Epidermal melanocyte (primary cell): ENCODE measurements around the gene WWC2.
"Not testable (repeated sequence)": the region's sequence is repeated elsewhere in the genome, so short reads cannot be mapped to it uniquely, and the experiment has no call there.

Experiments used
- DNase-seq: peaks from one replicate; pipeline ENCODE4 v3.0.0; 2011; ENCODE audit warnings: low spot score; ENCODE audit not compliant: insufficient read length

The WWC2 gene

GRCh38 chr4:183141997-183142396, 42.9 kb downstream of the WWC2 start:
- DNase-seq, result no peak

DNA sequence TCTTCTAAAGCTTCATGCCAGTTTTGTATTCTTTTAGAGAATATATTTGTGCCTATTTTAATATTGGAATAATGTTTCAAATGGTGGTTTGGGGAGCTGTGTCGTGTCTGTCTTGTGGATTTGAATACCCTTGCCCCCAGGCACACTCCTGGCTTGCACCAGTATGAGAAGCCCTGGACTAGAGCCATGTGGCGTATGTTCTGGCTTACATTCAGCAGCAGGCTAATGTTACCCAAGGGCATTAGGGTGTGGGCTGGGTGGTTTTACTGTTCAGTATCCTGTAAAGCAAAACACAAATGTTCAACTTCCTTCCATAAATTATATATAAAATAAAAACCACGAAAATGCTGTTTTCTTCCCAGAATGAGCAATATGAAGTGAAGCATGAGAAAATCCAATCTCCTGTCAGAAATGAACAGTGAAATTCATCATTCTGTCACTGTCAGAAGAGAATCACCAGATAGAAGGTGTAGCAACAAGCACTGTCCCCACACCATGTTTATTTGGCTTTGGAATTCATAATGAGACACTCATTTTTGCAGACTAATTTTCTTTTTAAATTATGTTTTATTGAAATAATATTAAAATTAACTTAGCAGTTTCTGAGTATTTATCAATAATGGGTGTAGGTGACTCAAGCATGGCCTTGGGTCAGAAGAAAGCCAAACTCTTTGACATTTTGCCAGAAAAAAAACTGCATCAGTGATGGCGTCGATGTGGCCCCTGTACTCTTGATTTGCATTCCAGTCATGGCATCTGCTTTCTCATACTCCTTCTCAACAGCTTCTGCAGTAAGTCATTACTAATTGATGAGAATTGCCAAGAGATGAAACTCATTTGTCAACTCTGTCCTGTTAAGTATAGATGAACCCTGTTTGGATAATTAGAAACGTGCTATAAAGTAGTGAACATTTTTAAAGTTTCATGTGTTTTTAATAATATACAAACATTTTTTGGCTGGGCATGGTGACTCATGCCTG, 43.8 kb downstream of the WWC2 start:
- DNase-seq, result peak; percentile 67

DNA sequence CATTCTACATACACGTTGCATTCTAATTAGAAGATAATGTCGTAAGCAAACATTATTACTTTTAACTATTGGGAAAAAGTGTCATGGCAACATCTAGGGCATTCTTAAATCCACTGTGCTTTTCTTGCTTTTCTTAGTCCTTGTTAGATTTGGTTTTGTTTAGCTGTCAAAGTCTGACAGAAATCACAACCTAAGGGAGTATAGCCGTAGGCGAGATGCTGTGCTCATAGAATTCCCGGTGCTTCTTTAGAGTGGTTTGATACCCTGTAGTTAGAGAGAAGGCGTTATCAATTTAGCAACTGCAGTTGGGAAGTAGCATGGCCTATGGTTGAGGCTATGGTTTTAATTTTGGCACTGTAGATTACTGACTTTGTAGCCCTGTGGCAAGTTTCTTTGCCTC, 45.7 kb downstream of the WWC2 start:
- no peak for DNase-seq

DNA sequence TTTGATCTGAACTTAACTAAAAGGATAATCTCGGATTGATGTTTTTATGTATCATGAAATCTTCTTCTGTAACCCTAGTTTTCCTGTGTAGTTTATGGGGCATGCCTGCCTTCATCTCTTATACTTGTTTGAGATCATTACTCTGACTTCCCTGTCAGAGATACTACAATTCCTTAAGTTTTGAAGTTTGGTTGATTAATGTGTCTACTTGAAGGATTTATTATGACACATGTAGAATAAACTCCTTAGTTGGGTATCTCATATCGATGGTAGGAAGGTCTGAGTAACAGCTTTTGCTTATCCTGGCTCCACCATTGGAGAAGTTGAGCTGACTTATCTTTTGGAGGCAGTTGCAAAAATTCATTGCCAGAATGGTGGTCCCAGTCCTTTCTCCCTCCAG, 46.7 kb downstream of the WWC2 start:
- no peak for DNase-seq

DNA sequence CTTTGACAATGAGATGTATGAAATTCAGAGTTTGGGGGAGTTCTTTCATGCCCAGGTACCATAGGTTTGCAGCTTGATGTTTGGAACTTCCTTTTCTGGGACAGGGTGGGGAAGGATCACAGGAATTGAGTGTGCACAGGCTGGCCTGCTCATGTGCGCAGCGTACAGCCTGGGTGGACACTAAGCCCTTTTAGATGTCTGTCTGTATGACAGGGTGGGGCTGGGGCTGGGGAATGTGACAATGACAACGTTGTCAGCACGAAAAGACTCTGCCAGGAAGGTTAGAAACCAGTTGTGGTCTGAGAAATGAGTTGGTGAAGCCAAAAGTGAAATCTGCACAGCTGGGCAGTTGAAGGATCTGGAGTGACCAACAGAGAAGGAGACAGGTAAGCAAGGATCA, 47.4 kb downstream of the WWC2 start:
- no peak for DNase-seq

- no peak for DNase-seq
Measured at GRCh38 chr4:183147196-183147595, 48.1 kb downstream of the WWC2 start.

DNA sequence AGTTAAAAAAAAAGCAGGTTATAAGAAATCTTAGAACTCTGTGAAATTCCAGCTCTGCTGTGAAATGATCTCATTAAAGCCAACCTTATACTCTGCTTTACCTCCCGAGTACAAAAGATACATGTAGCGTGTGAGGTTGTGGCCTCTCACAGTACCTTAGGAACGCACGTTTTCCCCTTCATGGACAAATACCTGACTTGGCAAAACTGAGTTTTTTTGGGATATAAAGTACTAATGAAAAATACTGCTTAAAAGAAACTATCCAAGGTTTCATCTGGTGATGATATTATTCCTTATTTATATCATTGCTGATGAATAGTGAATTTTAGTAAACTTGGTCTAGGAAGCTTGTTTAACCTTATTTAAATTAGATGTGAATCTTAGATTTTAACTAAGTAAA, 48.9 kb downstream of the WWC2 start:
- no peak for DNase-seq

DNA sequence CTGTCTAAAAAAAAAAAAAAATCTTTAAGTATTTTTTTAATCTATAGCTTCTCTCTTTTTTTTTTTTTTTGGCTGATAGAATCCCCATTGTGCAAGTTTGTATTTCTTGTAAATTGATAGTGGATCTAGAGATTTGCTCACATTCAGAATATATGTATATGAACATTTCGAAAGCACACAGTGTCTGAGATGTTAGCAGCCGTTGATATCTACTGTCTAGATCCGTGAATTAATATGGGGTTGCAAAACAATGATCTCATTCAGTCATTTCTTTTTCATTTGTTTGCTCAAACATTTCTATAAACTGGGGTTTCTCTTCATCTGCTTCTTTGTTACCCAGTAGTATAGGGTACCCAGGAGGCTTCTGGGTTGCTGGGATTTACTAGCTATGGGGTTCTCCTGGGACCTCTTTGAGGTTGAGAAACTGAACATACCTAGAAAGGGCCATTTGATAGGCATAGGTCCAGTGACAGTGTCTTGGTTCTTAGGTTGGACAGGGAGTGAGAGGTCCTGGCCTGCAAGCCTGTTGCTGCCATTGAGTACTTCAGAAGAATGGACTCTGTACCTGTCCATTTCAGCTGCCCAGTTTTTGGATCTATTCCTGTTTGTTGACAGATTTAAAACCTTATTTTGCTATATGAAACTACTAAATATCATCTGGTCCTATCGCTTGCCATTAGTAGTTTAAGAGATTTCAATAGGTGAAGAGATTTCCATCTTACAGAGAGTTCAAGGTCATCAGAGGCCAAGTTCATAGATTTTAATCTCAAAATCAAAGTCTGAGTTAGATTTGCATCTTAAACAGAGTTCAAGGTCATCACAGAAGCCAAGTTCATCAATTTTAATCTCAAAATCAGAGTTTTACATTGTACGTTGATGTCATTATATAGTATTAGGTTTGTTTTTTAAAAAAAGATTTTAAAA, 50.8 kb downstream of the WWC2 start:
- DNase-seq, result no peak

GRCh38 chr4:183150664-183151063, 51.6 kb downstream of the WWC2 start:
- DNase-seq, result not testable (repeated sequence)

GRCh38 chr4:183152232-183152631, 53.2 kb downstream of the WWC2 start:
- not testable (repeated sequence) for DNase-seq

DNA sequence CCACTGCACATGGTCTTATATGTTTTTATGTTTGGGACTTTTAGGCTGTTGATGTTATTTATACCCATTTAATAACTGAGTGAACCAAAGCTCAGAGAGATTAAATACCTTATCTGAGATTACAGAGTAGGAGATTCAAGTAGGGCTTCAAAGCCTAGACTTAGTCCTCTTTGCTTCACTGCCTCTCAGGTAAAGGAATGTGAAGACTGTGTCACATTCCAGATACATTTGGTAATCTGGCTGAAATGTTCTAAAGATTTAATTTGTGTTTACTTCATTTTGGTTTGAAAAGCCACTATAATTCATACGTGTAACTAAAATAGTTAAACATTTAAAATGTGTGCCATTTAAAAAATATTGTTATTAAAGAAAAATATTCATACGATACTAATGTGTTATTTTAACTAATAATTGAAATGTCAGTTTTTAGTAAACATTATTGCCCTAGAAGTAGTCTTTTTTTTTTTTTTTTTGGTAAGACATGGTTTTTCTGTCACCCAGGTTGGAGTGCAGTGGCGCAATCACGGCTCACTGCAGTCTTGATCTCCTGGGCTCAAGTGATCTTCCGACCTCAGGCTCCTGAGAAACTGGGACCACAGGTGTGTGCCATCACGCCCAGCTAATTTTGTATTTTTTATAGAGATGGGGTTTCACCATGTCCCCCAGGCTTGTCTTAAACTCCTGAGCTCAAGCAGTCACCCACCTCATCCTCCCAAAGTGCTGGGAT, 54.3 kb downstream of the WWC2 start:
- no peak for DNase-seq

DNA sequence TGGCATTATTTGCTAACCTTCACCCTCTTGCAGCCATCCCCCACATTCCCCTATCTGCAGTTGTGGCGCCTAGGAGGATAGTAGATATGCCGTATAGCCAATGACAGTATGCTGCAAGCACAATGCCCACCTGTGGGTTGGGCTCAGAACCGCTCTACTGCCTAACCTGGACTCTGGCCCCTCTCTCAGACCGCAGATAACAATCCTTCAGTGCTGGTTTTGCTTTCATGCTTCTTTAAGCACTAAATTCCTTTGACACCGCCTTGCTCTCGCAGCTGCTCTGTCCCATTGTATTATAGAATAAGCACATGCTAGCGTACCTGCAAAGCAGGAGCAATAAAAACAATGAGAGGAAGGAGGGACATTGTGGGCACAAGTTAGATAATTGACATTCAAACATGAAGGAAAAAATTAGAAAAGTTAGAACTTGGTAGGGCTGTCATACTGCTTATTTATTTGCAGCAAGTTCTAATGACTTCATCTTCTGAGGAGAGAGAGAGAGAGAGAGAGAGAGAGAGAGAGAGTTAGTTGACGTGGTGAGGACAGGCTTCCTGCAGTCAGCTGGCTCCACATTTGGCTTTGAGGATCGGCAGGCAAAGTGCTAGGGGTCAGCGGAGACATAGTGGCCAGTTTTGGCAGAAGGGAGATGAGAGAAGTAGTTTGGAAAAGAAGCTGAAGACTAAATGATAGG, 55.8 kb downstream of the WWC2 start:
- no peak for DNase-seq

GRCh38 chr4:183155450-183156184, 56.6 kb downstream of the WWC2 start:
- DNase-seq, result no peak

DNA sequence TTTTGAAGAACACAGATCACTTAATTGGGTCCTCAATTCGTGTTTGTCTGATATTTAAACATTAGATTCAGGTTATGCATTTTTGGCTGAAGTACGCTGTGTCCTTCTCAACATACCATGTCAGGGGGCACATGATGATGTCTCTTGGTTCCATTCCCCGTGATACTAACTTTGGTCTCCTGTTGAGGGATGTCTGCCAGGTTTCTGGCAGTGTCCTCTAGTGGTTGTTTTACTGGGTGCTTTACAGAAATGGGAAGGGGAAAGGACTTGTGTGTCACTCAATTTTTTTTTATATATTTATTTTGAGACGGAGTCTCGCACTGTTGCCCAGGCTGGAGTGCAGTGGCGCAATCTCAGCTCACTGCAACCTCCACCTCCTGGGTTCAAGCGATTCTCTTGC, 58.2 kb downstream of the WWC2 start:
- no peak for DNase-seq

DNA sequence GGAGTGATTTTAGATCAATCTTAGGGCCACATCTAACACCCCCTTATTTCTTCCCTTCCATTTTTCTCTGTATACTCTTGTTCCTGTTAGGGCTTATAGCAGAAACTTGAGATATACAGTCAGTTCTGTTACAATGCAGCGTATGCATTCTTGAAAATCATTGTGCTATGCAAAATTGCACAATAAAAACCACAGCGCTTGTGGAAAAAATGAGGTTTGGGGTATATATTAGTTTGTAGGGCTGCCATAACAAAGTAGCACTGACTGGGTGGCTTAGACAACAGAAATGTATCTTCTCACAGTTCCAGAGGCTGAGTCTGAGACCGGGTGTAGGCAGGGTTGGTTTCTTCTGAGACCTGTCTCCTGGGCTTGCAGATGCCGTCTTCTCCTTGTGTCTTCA, 59.0 kb downstream of the WWC2 start:
- DNase-seq, result no peak

- DNase-seq, result no peak
Measured at GRCh38 chr4:183161630-183162029, 62.6 kb downstream of the WWC2 start.

- DNase-seq, result no peak
Measured at GRCh38 chr4:183163135-183163534, 64.1 kb downstream of the WWC2 start.

DNA sequence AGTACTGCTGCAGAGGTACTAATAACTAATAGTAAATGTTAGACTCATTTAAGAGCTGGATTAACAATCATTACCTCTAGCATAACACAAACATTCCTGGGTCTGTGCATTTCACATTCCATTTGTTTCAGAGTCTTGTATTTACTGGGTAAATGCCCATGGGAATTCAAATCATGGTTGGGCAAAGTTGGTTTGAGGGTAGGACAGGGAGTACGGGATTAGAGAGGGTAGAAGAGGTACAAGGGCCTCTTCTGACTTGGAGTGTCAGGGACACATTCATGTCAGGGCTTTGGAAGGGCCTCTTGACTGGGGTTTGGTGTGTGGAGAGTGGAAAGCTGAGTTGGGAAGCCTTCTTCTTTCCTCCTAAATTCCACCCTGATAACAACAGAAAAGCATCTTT, 65.9 kb downstream of the WWC2 start:
- DNase-seq, result no peak

GRCh38 chr4:183165376-183165775, 66.3 kb downstream of the WWC2 start:
- DNase-seq, result no peak

DNA sequence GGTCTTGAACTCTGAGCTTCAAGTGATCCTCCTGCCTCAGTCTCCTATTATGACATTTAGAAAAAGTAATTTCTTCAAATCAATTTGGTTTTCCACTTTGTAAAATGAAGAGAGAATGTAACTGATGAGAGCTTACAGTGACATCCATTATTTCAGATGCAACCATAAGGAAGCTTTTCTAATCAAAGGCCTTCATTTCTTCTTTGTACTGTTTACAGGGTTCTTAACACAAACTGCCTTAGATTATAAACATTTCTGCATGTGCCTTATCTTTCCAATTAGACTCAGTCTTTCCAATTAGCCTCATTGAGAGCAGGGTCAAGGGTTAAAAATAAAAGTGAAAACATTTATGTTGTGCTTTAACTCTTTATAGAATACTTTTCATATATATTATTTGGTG, 71.8 kb downstream of the WWC2 start:
- DNase-seq, result no peak
